ENCODE measurements around the gene PRKCD.
"Not testable (repeated sequence)": the region's sequence is repeated elsewhere in the genome, so short reads cannot be mapped to it uniquely, and the experiment has no call there.

The PRKCD gene

DNA sequence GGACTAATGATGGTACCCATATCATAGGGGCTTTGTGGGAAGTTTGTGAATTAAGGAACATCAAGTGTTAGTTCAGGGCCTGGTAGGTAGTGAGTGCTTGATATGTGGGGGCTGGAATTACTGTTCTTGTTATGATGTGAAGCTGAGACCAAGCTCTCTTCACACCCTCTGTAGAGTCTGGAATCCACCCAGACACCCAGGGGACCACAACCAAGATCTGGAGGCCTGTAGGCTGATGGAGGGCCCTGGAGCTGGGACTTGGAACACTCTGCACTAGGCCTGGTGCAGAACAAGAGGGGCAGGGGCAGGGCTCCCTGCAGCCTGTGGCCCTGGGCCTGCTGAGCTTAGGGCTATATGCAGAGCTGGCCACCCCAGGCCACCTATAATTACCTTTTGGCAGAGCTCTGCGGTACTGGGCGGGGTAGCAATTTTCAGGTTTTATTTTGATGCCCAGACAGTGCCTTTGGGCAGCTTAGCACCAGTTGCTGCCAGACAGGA lies 13.1 kb upstream of the PRKCD start:
- Mint-ChIP-seq H3K27ac (no peak overlapping the region), H3K4me1 (no peaks in the 10 kb centered on the region), H3K4me3 (no peak overlapping the region), H3K9me3 (no peaks in the 10 kb centered on the region), H3K36me3 (no peaks in the 10 kb centered on the region)
- ATAC-seq = peak; percentile 22
- DNase-seq (ENCODE audit: low spot score in 2 of 2) = no peak

GRCh38 chr3:53149006-53149690 lies 11.9 kb upstream of the PRKCD start:
- Mint-ChIP-seq H3K9me3 (no peaks in the 10 kb centered on the region), H3K4me1 (no peaks in the 10 kb centered on the region), H3K27ac (no peak overlapping the region), H3K36me3 (no peaks in the 10 kb centered on the region), H3K4me3 (no peak overlapping the region)
- ATAC-seq (no peak), DNase-seq (ENCODE audit: low spot score in 2 of 2) (no peak)

DNA sequence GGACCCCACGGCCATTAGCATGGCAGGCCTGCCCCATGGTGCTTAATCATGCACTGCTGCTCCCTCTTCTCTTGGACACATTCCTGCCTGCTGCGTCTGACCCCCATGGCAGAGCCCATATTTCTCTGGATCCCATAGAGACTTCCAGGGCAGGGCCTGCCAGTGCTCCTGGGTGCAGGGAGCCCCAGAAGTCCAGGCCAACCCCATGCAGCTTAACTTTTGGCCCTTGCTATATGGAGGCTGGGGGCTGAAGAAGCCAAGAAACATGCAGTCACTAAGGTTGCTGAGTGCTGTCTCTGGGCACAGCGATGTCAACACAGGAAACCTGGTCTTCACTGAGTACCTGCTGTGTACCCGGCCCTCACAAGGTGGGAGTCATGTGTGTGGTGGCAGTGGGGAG lies 11.3 kb upstream of the PRKCD start:
- Mint-ChIP-seq H3K27ac (no peak overlapping the region), H3K4me1 (no peaks in the 10 kb centered on the region), H3K9me3 (no peaks in the 10 kb centered on the region), H3K36me3 (no peaks in the 10 kb centered on the region), H3K4me3 (no peak overlapping the region)
- DNase-seq (ENCODE audit: low spot score in 2 of 2) (no peak), ATAC-seq (no peak)

GRCh38 chr3:53150247-53151085 lies 10.5 kb upstream of the PRKCD start:
- Mint-ChIP-seq H3K4me3 (no peak overlapping the region), H3K27ac (no peak overlapping the region), H3K9me3 (no peaks in the 10 kb centered on the region), H3K36me3 (no peaks in the 10 kb centered on the region), H3K4me1 (no peaks in the 10 kb centered on the region)
- no peak for DNase-seq (ENCODE audit: low spot score in 2 of 2)
- no peak for ATAC-seq

DNA sequence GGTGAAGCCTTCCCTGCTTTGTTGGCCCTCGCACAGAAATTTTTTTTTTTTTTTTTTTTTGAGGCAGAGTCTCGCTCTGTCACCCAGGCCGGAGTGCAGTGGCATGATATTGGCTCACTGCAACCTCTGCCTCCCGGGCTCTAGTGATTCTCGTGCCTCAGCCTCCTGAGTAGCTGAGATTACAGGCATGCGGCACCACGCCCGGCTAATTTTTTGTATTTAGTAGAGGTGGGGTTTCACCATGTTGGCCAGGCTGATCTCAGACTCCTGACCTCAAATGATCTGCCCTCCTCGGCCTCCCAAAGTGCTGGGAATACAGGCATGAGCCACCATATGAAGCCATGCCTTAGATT lies 9.9 kb upstream of the PRKCD start:
- not testable (repeated sequence) for H3K9me3 Mint-ChIP-seq; H3K36me3 Mint-ChIP-seq; H3K27ac Mint-ChIP-seq; H3K4me1 Mint-ChIP-seq; ATAC-seq; H3K4me3 Mint-ChIP-seq; DNase-seq (ENCODE audit: low spot score in 2 of 2)

- H3K27ac Mint-ChIP-seq = no peak overlapping the region
These were observed 9.5 kb upstream of the PRKCD start for GRCh38 chr3:53151465-53151864.

DNA sequence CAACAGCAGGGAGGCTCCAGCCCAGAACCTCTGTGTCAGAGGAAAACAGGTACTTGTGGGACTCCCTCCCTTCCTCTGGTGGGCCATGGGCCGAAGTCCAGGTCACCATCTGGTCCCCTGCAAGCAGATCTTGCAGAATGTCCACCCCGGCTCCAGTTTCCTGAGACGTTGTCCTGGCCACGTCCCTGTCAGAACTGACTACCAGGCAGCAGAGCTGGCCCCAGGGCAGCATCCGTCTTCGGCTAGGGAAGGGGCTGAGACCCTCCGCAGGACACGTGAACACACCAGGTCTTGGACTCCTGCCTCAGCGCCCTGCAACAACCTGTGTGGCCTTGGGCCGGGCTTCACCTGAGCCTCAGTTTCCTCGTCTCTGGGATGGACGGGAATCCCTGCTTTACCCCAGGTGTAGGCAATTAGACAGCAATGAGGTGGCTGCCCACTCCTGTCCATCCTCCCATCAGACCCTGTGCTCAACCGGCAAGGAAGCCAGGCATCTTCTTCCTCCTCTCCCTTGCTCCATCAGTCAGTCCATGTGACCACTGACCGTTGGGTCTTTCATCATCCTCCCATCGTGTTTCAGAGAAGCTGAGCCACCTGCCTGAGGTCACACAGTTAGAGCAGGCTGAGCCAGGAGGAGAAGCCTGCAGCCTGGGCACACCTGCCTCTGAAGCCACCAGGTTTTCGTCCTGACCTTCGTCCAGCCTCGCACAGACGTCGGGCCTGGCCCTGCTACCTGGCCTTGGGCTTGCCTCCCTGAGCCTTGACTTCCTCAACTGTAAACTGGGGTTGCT lies 8.9 kb upstream of the PRKCD start:
- H3K36me3 Mint-ChIP-seq = no peaks in the 10 kb centered on the region
- H3K4me3 Mint-ChIP-seq = no peak overlapping the region
- no peak overlapping the region for H3K27ac Mint-ChIP-seq
- no peak for DNase-seq (ENCODE audit: low spot score in 2 of 2)
- no peaks in the 10 kb centered on the region for H3K9me3 Mint-ChIP-seq
- no peak for ATAC-seq
- no peaks in the 10 kb centered on the region for H3K4me1 Mint-ChIP-seq

More at GRCh38 chr3:53151465-53151864, 9.5 kb upstream of the PRKCD start:
- Mint-ChIP-seq H3K9me3 (no peaks in the 10 kb centered on the region), H3K4me3 (no peak overlapping the region), H3K4me1 (no peaks in the 10 kb centered on the region), H3K36me3 (no peaks in the 10 kb centered on the region)
- no peak for DNase-seq (ENCODE audit: low spot score in 2 of 2)
- ATAC-seq = no peak

DNA sequence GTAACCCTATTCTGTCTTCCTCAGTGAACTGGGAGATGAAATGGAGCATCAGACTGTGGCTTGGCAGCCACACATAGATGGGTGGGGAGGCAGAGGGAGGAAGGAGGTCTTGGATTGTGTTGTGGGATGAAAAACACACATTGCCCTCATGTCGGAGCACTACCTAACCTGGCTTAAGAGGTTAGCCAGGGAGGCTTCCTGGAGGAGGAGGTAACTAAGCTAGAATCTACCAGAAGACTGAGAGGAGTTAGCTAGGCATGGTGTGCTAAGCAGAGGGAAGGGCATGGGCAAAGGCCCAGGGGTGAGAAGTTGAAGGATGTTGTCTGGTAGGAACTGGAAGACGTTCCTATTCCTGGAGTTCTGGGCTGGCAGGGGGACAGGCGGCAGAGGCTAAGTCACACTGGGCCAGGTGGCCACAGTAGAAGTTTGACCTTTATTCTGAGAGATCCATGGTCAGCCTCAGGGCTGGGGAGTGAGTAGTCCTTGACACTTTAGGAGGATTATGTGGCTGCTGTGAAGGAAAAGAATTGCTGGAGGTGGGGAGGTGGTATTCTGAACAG lies 7.7 kb upstream of the PRKCD start:
- no peak for ATAC-seq
- no peak for DNase-seq (ENCODE audit: low spot score in 2 of 2)
- no peak overlapping the region for H3K27ac Mint-ChIP-seq

GRCh38 chr3:53153980-53154379 lies 7.0 kb upstream of the PRKCD start:
- Mint-ChIP-seq H3K9me3 (no peaks in the 10 kb centered on the region), H3K36me3 (no peaks in the 10 kb centered on the region), H3K27ac (no peak overlapping the region), H3K4me3 (no peak overlapping the region), H3K4me1 (no peaks in the 10 kb centered on the region)
- DNase-seq (ENCODE audit: low spot score in 2 of 2) (no peak), ATAC-seq (no peak)

More for the DNA sequence above, 7.7 kb upstream of the PRKCD start:
- Mint-ChIP-seq H3K36me3 (no peaks in the 10 kb centered on the region), H3K9me3 (no peaks in the 10 kb centered on the region), H3K4me3 (no peak overlapping the region), H3K4me1 (no peaks in the 10 kb centered on the region)

DNA sequence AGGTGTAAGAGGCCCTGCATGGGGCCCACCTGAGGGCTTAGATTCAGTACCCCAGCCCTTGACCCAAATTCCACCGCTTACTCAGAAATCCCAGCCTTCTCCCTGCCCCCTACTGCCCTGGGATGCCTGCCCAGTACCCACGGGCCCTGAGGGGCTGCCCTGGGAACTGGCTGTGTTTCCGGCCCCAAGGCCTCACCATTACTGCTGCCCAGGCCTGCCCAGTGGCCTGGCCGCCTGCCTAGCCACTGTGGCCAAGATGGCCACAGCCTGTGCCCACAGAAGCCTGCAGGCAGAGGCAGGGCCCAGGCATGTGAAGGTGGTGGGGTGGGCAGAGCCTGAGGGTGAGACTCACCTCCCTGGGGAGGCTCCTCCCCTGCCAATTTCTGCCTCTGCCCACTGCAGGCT lies 6.1 kb upstream of the PRKCD start:
- no peaks in the 10 kb centered on the region for H3K36me3 Mint-ChIP-seq
- peaks cover 2% of the 10 kb centered on the region for H3K4me1 Mint-ChIP-seq
- H3K9me3 Mint-ChIP-seq = no peaks in the 10 kb centered on the region
- H3K4me3 Mint-ChIP-seq = no peak overlapping the region
- ATAC-seq = no peak
- DNase-seq (ENCODE audit: low spot score in 2 of 2) = no peak
- H3K27ac Mint-ChIP-seq = no peak overlapping the region

DNA sequence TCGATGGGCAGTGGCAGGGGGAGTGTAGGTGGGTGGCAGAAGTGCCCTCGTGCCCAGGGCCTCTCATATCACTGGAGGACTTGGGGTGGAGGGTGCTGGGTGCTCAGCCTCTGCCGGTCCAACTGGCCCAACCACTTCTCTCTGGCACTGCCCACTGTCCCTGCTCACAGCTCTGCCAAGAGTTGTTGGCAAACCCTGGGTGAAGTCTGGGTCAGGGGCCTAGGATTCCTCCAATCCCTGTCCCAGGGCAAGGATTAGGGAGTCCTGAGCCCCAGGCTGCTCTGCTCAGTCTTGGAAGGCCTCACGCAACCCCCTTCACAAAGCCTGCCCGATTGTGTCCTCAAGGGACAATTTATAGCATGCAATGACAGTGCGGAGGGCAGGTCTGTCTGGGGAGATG lies 5.2 kb upstream of the PRKCD start:
- Mint-ChIP-seq H3K4me1 (peaks cover 9% of the 10 kb centered on the region), H3K4me3 (no peak overlapping the region)

DNA sequence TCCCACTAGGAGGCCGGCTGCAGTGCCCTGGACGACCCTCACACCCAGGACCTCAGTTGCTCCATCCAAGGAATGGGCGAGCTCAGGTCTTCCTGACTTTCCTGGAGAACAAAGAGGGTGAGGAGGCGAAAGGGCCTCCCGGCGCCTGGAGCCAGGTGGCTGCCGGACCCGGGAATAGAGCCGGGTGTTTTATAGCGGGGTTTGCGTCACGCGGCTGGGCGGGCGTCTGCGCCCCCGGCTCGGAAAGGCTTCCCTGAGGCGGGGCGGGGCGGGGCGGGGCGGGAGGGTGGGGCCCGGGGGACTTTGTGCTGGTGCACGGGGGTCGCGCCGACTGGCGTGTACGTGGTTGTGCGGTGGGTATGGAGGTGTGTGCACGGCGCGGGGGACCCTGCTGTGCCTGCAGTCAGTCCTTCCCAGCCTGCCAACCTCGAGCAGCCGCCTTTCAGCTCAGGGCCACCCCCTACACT lies 4.6 kb upstream of the PRKCD start:
- H3K27ac Mint-ChIP-seq = no peak overlapping the region
- peaks cover 9% of the 10 kb centered on the region for H3K4me1 Mint-ChIP-seq
- ATAC-seq (no peak), DNase-seq (ENCODE audit: low spot score in 2 of 2) (no peak)
- H3K36me3 Mint-ChIP-seq = peaks cover 5% of the 10 kb centered on the region
- no peaks in the 10 kb centered on the region for H3K9me3 Mint-ChIP-seq
- no peak overlapping the region for H3K4me3 Mint-ChIP-seq

More for the DNA sequence above, 5.2 kb upstream of the PRKCD start:
- Mint-ChIP-seq H3K9me3 (no peaks in the 10 kb centered on the region), H3K27ac (no peak overlapping the region), H3K36me3 (peaks cover 5% of the 10 kb centered on the region)
- DNase-seq (ENCODE audit: low spot score in 2 of 2) (no peak), ATAC-seq (no peak)

- Mint-ChIP-seq H3K4me3 (no peak overlapping the region), H3K36me3 (peaks cover 7% of the 10 kb centered on the region), H3K27ac (no peak overlapping the region), H3K9me3 (no peaks in the 10 kb centered on the region), H3K4me1 (peaks cover 20% of the 10 kb centered on the region)
- DNase-seq (ENCODE audit: low spot score in 2 of 2) = no peak
- no peak for ATAC-seq
These were observed 2.9 kb upstream of the PRKCD start for GRCh38 chr3:53157974-53158580.

GRCh38 chr3:53158765-53159155 lies 2.2 kb upstream of the PRKCD start:
- Mint-ChIP-seq H3K27ac (no peak overlapping the region), H3K36me3 (peaks cover 11% of the 10 kb centered on the region)

More at GRCh38 chr3:53158765-53159155, 2.2 kb upstream of the PRKCD start:
- DNase-seq (ENCODE audit: low spot score in 2 of 2) = no peak
- ATAC-seq = no peak
- Mint-ChIP-seq H3K4me3 (no peak overlapping the region), H3K9me3 (no peaks in the 10 kb centered on the region), H3K4me1 (peaks cover 26% of the 10 kb centered on the region)

Data from stimulated activated effector memory CD8-positive, alpha-beta T cell treated with anti-CD3 and anti-CD28 coated beads, Interleukin-12 subunit alpha, Interleukin-12 subunit beta, amount 100 ng/mL, for 72 hours (primary cell).